Activated CD4-positive, alpha-beta T cell treated with anti-CD3 and anti-CD28 coated beads, Interleukin-2, amount 50 U/mL, for 4 hours (primary cell): ENCODE measurements around the gene PDLIM5.
"Not testable (repeated sequence)": the region's sequence is repeated elsewhere in the genome, so short reads cannot be mapped to it uniquely, and the experiment has no call there.

ENCODE experiments used
- DNase-seq, 2 experiments: peaks; one replicate each; pipeline ENCODE4 v3.0.0-alpha.2; 2020

PDLIM5 gene

DNA sequence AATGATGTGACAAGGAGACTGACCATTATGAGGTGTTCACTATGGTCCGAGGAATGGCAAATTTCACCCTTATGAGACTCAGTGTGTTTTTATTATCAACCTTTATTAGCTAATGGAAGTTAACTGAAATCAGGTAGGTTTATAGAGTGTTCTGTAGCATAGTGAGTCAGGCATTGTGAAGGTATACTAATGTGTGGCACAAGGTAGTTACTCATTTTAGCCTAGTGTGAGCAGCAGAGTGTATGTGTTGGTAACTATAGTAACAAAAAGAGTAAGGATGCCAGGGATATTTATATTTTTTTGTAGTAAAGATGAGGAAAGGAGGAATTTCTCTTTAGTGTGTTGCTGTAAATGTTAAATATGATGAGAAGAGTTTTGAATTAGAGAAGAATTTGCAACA, 12.0 kb downstream of the PDLIM5 start:
- DNase-seq, result no peak

- no peak for DNase-seq
Measured at GRCh38 chr4:94466371-94466770, 14.6 kb downstream of the PDLIM5 start.

DNA sequence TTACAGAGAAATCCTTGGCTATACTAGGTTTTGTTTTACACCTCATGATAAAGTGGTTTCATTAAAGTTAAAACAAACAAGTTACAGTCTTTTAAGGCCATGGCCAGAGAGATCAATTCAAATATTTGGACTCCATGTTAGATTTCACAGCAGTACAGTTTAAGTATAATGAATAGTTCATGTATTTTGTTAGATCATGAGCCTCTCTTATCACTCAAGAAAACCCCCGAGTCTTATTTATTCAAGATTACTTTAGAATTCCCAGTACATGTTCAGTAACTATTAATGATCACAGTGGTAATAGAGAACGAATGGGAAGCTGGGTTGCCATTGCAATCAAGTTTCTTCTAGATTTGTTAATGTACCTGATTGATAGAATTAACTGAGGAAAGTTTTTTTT, 15.2 kb downstream of the PDLIM5 start:
- DNase-seq, result no peak

DNA sequence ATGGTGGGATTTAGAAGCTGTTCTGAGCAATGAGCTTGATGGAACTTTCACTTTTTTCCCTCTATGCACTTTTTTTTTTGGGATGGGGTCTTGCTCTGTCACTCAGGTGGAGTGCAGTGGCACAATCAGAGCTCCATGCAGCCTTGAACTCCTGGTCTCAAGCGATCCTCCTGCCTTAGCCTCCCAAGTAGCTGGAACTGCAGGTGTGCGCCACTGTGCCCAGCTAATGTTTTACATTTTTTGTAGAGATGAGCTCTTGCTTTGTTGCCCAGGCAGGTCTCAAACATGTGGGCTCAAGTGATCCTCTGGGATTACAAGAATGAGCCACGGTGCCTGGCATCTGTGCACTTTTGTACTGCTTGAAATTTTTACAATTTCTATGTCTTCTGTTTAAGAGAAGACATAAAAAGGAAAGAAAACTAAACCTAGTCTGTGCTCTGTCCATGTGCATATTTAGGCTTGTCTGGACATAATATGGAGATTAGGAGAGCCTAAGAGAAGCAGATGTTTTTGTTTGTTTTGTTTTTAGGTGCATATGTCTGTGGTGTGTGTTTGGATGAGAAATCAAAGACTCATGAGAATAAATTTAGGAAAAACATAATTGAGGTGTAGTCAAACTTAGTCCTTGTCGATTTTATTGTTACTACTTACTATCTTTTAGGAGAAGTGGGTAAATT, 16.5 kb downstream of the PDLIM5 start:
- no peak for DNase-seq

- DNase-seq, result no peak
Measured at GRCh38 chr4:94469221-94469784, 17.6 kb downstream of the PDLIM5 start.

GRCh38 chr4:94470132-94470531, 18.4 kb downstream of the PDLIM5 start:
- DNase-seq, result no peak

DNA sequence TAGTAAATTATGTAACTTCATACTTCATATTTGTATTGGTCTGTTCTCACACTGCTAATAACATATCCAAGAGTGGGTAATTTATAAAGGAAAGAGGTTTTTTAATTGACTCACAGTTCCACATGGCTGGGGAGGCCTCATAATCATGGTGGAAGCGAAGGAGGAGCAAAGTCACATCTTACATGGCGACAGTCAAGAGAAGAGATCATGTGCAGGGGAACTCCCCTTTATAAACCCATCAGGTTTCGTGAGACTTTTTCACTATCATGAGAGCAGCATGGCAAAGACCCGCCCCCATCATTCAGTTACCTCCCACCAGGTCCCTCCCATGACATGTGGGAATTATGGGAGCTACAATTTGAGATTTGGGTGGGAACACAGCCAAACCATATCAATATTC, 19.0 kb downstream of the PDLIM5 start:
- not testable (repeated sequence) for DNase-seq

DNA sequence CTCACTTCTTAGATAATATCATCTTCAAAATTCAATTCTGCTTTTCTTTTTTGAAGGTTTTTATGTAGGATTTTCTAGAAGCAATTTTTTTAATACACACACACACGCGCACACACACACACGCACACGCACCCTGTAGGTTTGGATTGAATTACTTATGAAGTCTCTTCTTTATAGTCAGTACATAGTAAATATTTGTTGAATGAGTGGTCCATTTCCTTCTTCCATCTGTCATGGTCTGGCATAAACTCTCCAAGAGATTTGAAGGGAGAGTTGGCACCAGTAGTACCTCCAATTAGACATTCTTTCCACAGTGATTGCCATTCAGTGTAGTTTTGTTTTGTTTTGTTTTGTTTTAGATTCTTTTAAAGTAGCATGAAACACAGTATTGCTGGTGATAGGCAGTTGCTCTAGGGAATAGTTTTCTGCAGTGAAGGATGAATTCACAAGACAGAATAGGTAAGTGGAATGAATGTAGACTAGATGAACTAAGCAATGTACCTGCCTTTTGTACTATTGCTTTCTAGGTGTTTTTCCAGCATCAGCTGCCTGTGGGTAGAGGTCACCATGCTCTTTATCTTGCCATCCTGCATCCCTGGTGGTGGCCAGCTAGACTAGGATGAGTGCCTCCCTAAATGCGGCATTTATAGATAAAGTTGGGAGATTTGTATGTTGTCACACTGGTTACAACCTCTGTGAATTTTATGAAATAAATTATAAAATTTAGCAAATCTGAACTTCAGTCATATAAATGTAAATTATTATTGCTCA, 20.5 kb downstream of the PDLIM5 start:
- no peak for DNase-seq

DNA sequence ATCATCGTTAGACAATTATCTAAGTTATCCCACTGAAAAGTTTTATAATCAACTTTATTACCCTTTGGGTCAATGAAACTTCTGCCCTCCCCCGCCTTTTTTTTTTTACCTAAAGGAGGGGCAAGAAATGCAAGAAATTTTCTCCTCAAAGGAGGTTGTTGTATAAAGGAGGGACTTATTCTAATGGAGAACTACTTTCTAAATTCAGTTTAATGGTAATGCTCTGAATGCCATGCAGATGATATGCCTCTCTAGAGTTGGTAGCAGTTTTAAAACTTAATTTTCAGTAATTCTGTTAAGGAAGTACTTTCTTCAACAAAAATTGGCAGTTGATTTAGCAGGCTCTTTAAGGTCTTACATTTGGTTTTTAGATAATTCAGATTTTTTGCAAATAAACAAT, 23.3 kb downstream of the PDLIM5 start:
- no peak for DNase-seq

GRCh38 chr4:94475794-94476193, 24.1 kb downstream of the PDLIM5 start:
- no peak for DNase-seq

DNA sequence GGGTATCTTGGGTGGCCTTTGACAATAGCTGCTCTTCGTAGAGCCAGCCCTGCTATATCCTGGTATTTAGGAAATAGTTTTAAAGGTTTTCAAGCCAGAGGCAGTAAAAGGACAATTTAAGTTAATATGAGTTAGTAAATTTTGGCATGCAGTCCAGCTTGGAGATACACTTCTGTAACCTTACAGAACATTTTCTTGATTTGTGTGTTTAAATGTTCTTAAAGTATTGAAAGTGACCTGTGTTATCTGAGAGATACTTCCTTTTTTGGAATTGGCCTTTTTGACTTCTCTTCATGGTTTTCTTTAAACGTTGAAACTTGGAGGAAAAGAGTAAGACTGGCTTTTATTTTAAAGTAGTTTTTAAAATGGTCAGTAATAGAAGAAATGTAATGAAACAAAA, 25.5 kb downstream of the PDLIM5 start:
- DNase-seq, result no peak

DNA sequence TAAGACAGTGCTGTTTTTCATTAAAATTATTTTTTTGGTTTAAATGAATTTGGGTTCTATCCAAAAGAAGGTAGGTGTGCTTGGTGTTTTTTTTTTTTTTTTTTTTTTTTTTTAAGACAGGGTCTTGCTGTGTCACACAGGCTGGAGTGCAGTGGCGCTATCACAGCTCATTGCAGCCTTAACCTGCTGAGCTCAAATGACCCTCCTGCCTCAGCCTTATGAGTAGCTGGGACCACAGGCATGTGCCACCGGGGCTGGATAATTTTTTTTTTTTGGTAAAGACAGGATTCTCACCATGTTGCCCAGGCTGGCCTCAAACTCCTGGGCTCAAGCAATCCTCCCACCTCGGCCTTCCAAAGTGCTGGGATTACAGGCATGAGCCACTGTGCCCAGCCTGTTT, 27.1 kb downstream of the PDLIM5 start:
- not testable (repeated sequence) for DNase-seq

DNA sequence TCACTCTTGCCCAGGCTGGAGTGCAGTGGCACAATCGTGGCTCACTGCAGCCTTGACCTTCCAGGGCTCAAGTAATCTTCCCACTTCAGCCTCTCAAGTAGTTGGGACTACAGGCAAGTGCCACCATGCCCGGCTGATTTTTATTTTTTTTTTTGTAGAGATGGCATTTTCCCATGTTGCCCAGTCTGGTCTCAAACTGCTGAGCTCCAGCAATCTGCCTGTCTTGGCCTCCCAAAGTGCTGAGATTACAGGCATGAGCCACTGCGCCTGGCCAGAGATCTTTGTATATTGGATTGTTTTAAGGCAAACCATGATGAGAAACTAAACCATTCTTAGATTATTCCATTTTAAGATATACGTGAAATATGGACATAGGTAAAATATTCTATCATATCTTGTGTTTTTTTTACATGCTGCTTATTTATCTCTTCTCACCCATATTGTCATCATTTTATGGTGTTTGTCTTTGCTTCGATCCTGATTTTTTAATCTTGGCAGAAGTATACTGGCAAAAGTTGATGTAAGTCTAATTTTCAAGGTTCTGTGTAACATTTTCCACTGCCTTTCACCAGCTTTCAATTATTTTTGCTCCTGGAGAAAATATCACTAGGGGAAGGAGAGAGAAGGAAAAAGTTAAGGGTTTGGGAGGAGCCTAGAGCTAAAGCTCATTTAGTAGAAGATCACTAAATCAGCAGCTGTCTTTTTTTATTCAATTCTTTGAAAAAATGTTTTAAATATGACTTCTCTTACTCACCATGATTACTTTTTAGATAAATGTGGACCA, 27.8 kb downstream of the PDLIM5 start:
- DNase-seq, result no peak

GRCh38 chr4:94480362-94480951, 28.7 kb downstream of the PDLIM5 start:
- no peak for DNase-seq

DNA sequence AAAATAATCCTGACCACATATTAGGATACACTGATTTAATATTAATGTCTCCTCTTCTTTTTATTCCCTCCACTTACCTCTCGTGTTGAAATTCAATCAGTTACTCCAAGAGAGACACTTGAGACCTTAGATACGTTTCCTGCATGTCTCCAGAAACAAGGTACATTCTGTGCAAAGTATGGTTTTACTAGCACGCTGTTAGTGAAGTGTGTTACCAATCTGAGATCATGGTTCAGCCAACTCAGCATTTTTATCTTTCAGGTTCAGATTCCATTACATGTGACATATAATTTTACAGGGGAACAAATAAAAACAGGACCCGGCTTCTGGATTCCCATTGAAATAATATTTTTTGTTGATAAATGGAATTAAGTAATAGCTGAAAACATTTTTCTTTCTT, 32.2 kb downstream of the PDLIM5 start:
- DNase-seq, result no peak

DNA sequence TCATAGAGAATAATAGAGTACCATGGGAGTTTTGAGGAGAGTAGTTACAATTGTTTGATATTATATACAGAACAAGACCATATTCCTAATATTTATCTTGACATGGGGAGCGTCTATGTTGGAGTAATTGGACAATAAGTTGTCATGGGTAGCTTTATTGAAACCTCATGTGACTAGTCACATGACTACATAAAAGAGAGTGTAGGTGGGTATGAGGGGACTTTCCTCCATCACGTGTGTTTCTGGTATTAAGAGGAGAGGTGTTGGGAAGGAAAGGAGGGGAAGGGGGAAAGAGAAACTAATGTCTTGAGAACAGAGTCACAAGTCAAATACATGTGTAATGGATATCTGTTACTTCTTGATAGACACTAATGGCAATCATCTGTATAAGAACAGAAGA, 33.1 kb downstream of the PDLIM5 start:
- no peak for DNase-seq

DNA sequence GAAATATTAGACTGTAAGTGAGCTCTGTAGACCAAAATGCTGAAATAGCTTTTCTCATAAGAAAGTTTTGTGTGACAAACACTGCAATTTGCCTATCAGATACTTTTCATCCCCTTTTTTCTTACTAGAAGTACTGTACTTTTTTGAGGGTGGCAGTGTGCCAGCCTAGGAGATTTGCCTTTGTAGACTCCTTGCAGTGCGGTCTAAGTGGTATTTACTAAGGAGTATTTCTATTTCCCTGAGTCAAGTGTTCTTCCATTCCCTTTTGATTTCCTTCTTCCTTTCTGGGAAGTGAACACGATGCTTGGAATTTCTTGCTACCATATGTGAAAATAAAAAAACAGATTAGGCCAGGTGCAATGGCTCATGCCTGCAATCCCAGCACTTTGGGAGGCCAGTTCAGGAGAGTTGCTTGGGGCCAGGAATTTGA, 34.6 kb downstream of the PDLIM5 start:
- DNase-seq, result no peak

- DNase-seq, result no peak
Measured at GRCh38 chr4:94488670-94489069, 36.9 kb downstream of the PDLIM5 start.

GRCh38 chr4:94489098-94489497, 37.4 kb downstream of the PDLIM5 start:
- no peak for DNase-seq

GRCh38 chr4:94490437-94490836, 38.7 kb downstream of the PDLIM5 start:
- no peak for DNase-seq

GRCh38 chr4:94491322-94491721, 39.6 kb downstream of the PDLIM5 start:
- no peak for DNase-seq

GRCh38 chr4:94495408-94495807, 43.7 kb downstream of the PDLIM5 start:
- DNase-seq, result no peak

DNA sequence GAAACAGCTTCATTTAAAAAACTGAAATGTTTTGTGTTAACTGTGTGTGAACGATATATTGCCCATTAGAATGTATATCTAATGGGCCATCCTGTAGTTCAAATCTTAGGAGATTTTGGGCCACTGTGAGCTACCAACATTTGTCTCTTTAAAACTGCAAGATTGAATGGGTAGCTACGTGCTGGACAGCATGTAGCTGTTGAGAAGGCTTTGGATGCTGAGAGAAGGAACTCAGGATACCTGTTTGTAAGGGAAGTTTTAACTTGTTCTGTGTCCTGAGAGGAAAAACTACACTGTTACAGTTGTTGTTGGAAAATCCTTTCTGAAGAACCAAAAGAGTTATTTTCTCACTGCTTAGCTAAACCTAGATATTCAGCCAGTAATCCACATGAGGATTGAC, 45.9 kb downstream of the PDLIM5 start:
- no peak for DNase-seq
